ENCODE data around the gene MED27.
A peak's percentile ranks its signal among the peaks of the same experiment; 100 is the strongest.

Gene MED27

GRCh38 chr9:131892902-131893500 is 186.7 kb downstream of the MED27 start:
- Histone ChIP-seq H3K9ac (no peak overlapping the region), H3K4me3 (no peak overlapping the region), H3K4me2 (no peak overlapping the region), H3K27me3 (no peaks in the 10 kb centered on the region), H3K4me1 (peaks cover 12 to 19% (median 17%) of the 10 kb centered on the region in 10 experiments; a peak in 19 of 20 replicates), H4K20me1 (peaks cover 0 to 9% (median 0%) of the 10 kb centered on the region in 11 experiments; a peak in 4 of 22 replicates), H3K9me3 (replicated peaks in 1 of 11) (no peaks in the 10 kb centered on the region), H3K36me3 (peaks cover 21 to 45% (median 36%) of the 10 kb centered on the region in 11 experiments), H3K27ac (no peak overlapping the region)
- TF ChIP-seq Cebpa-rat (IDR thresholded peaks at IDR 0.05) = no peak

GRCh38 chr9:131892162-131892707 is 187.4 kb downstream of the MED27 start:
- H3K4me1 ChIP-seq = peaks cover 16 to 27% (median 23%) of the 10 kb centered on the region in 10 experiments
- H3K36me3 ChIP-seq = peaks cover 21 to 51% (median 38%) of the 10 kb centered on the region in 11 experiments

GRCh38 chr9:131891598-131891997 is 188.1 kb downstream of the MED27 start:
- H3K36me3 ChIP-seq = peaks cover 21 to 52% (median 38%) of the 10 kb centered on the region in 11 experiments
- no peak overlapping the region for H3K4me2 ChIP-seq
- TF ChIP-seq Cebpa-rat (IDR thresholded peaks at IDR 0.05) = no peak
- no peak overlapping the region for H3K27ac ChIP-seq
- H4K20me1 ChIP-seq = peaks cover 0 to 9% (median 0%) of the 10 kb centered on the region in 11 experiments; a peak in 4 of 22 replicates
- no peak overlapping the region for H3K9ac ChIP-seq
- H3K27me3 ChIP-seq = no peaks in the 10 kb centered on the region
- peaks cover 18 to 33% (median 29%) of the 10 kb centered on the region in 10 experiments for H3K4me1 ChIP-seq
- no peaks in the 10 kb centered on the region for H3K9me3 ChIP-seq (replicated peaks in 1 of 11)
- H3K4me3 ChIP-seq = no peak overlapping the region

More at GRCh38 chr9:131892162-131892707, 187.4 kb downstream of the MED27 start:
- H3K27me3 ChIP-seq = no peaks in the 10 kb centered on the region
- no peak overlapping the region for H3K4me2 ChIP-seq
- no peak overlapping the region for H3K27ac ChIP-seq
- H4K20me1 ChIP-seq = peaks cover 0 to 9% (median 0%) of the 10 kb centered on the region in 11 experiments; a peak in 4 of 22 replicates
- H3K9me3 ChIP-seq (replicated peaks in 1 of 11) = no peaks in the 10 kb centered on the region
- no peak for TF ChIP-seq Cebpa-rat (IDR thresholded peaks at IDR 0.05)
- H3K4me3 ChIP-seq = no peak overlapping the region
- no peak overlapping the region for H3K9ac ChIP-seq

- H4K20me1 ChIP-seq = peaks cover 0 to 5% (median 0%) of the 10 kb centered on the region in 11 experiments; a peak in 4 of 22 replicates
- no peaks in the 10 kb centered on the region for H3K9me3 ChIP-seq (replicated peaks in 1 of 11)
- H3K4me2 ChIP-seq = peak overlapping the region in 5 of 11 experiments; percentile 11 to 39 (median 22); a peak in 5 of 22 replicates
- no peak for TF ChIP-seq Cebpa-rat (IDR thresholded peaks at IDR 0.05)
- no peak overlapping the region for H3K27ac ChIP-seq
- no peaks in the 10 kb centered on the region for H3K27me3 ChIP-seq
- peaks cover 28 to 53% (median 46%) of the 10 kb centered on the region in 10 experiments for H3K4me1 ChIP-seq
- peaks cover 21 to 52% (median 38%) of the 10 kb centered on the region in 11 experiments for H3K36me3 ChIP-seq
- no peak overlapping the region for H3K9ac ChIP-seq
- no peak overlapping the region for H3K4me3 ChIP-seq
These were observed 190.0 kb downstream of the MED27 start for GRCh38 chr9:131889437-131890251.

- no peak for TF ChIP-seq Cebpa-rat (IDR thresholded peaks at IDR 0.05)
- no peak overlapping the region for H3K9ac ChIP-seq
- no peak overlapping the region for H3K27ac ChIP-seq
- H3K4me2 ChIP-seq = peak overlapping the region in 5 of 11 experiments; percentile 14 to 39 (median 29); a peak in 7 of 22 replicates
- H3K4me1 ChIP-seq = peaks cover 21 to 55% (median 46%) of the 10 kb centered on the region in 10 experiments
- H3K36me3 ChIP-seq = peaks cover 21 to 52% (median 38%) of the 10 kb centered on the region in 11 experiments
- peaks cover 0 to 4% (median 0%) of the 10 kb centered on the region in 11 experiments; a peak in 4 of 22 replicates for H4K20me1 ChIP-seq
- H3K27me3 ChIP-seq = no peaks in the 10 kb centered on the region
- no peak overlapping the region for H3K4me3 ChIP-seq
- H3K9me3 ChIP-seq (replicated peaks in 1 of 11) = no peaks in the 10 kb centered on the region
These were observed 190.7 kb downstream of the MED27 start for GRCh38 chr9:131888923-131889322.

- peaks cover 0 to 4% (median 0%) of the 10 kb centered on the region in 11 experiments; a peak in 4 of 22 replicates for H4K20me1 ChIP-seq
- H3K36me3 ChIP-seq = peaks cover 16 to 43% (median 30%) of the 10 kb centered on the region in 11 experiments; a peak in 21 of 22 replicates
- peak overlapping the region in 6 of 11 experiments; percentile 7 to 39 (median 19); a peak in 8 of 22 replicates for H3K4me2 ChIP-seq
- no peak overlapping the region for H3K9ac ChIP-seq
- no peak for TF ChIP-seq Cebpa-rat (IDR thresholded peaks at IDR 0.05)
- H3K9me3 ChIP-seq (replicated peaks in 1 of 11) = no peaks in the 10 kb centered on the region
- H3K27me3 ChIP-seq = no peaks in the 10 kb centered on the region
- H3K4me1 ChIP-seq = peaks cover 18 to 55% (median 46%) of the 10 kb centered on the region in 10 experiments; a peak in 19 of 20 replicates
- H3K27ac ChIP-seq = no peak overlapping the region
- no peak overlapping the region for H3K4me3 ChIP-seq
These were observed 192.0 kb downstream of the MED27 start for GRCh38 chr9:131887680-131888079.

GRCh38 chr9:131886826-131887225 is 192.8 kb downstream of the MED27 start:
- Histone ChIP-seq H3K9me3 (replicated peaks in 1 of 11) (no peaks in the 10 kb centered on the region), H3K9ac (no peak overlapping the region), H3K4me1 (peaks cover 22 to 64% (median 54%) of the 10 kb centered on the region in 10 experiments), H3K4me2 (peak overlapping the region in 8 of 11 experiments; percentile 3 to 39 (median 16); a peak in 8 of 22 replicates), H3K27me3 (no peaks in the 10 kb centered on the region), H3K4me3 (no peak overlapping the region), H3K36me3 (peaks cover 11 to 35% (median 25%) of the 10 kb centered on the region in 11 experiments; a peak in 16 of 22 replicates), H3K27ac (no peak overlapping the region), H4K20me1 (peaks cover 0 to 3% (median 0%) of the 10 kb centered on the region in 11 experiments; a peak in 4 of 22 replicates)
- TF ChIP-seq Cebpa-rat (IDR thresholded peaks at IDR 0.05) = no peak

GRCh38 chr9:131885144-131885609 is 194.5 kb downstream of the MED27 start:
- Histone ChIP-seq H3K4me1 (peaks cover 38 to 80% (median 71%) of the 10 kb centered on the region in 10 experiments), H4K20me1 (peaks cover 0 to 3% (median 0%) of the 10 kb centered on the region in 11 experiments; a peak in 4 of 22 replicates), H3K27ac (no peak overlapping the region; a peak in 1 of 22 replicates), H3K36me3 (peaks cover under 1 to 18% (median 10%) of the 10 kb centered on the region in 11 experiments; a peak in 11 of 22 replicates), H3K4me2 (peak overlapping the region; percentile 0 to 68 (median 46); a peak in 18 of 22 replicates), H3K4me3 (no peak overlapping the region), H3K9me3 (replicated peaks in 1 of 11) (no peaks in the 10 kb centered on the region), H3K27me3 (no peaks in the 10 kb centered on the region), H3K9ac (no peak overlapping the region)
- TF ChIP-seq Cebpa-rat (IDR thresholded peaks at IDR 0.05) = no peak

Measured in BLaER1 treated with 17β-estradiol and CSF1 and Interleukin-3, amounts not matched to agents 10 nM and 100 nM (cell line).